Measurements from ENCODE around the gene KIF3A.

DNA sequence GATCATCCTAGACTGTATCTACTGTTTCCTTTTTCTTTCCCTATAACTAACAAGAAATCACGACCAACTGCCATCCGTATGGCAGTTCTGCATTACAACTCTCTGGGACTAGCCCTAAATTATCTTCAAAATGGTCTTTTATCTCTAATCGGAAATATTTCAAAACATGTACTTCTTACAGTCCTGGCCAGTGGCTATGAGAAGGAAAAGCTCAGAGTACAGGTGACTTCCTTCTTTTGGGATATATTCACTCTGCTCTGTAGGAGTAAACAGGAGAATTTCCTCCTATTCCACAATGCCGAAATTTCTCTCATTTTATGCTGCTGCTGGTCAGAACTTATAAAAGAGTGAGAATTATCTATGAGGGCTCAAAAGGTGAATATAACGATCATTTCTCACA, 41.5 kb upstream of the KIF3A start:
- TF ChIP-seq POLR2A (IDR thresholded peaks at IDR 0.05; ENCODE audit: low read length) (no peak), GATA1 (IDR thresholded peaks at IDR 0.05; ENCODE audit: low read depth, low read length) (no peak)

Measured in erythroblast (primary cell).